Activated naive CD4-positive, alpha-beta T cell treated with Interleukin-2 at 50 U/mL for 16 hours (primary cell): ENCODE data around the gene RCOR1.
A peak's percentile ranks its signal among the peaks of the same experiment; 100 is the strongest.
"Not testable (repeated sequence)": the region's sequence is repeated elsewhere in the genome, so short reads cannot be mapped to it uniquely, and the experiment has no call there.

Experiments used
- DNase-seq: peaks from one replicate; pipeline ENCODE4 v3.0.0-alpha.2; 2020

Gene RCOR1

DNA sequence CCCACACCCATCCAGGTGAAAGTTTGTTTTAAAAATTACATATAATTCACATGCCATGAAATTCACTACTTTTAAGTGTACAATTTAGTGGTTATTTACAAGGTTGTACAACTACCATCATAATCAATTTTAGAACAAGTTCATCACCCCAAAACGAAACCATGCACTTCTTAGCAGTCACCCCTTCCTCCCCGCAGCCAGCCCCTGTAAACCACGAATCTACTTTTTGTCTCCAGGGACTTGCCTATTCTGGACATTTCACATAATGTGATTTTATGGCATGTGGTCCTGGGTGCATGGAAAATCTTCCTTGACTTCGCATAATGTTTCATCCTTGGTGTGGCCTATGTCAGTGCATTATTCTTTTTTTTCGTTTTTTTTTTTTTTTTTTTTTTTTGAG, 165.6 kb downstream of the RCOR1 start:
- DNase-seq = no peak

DNA sequence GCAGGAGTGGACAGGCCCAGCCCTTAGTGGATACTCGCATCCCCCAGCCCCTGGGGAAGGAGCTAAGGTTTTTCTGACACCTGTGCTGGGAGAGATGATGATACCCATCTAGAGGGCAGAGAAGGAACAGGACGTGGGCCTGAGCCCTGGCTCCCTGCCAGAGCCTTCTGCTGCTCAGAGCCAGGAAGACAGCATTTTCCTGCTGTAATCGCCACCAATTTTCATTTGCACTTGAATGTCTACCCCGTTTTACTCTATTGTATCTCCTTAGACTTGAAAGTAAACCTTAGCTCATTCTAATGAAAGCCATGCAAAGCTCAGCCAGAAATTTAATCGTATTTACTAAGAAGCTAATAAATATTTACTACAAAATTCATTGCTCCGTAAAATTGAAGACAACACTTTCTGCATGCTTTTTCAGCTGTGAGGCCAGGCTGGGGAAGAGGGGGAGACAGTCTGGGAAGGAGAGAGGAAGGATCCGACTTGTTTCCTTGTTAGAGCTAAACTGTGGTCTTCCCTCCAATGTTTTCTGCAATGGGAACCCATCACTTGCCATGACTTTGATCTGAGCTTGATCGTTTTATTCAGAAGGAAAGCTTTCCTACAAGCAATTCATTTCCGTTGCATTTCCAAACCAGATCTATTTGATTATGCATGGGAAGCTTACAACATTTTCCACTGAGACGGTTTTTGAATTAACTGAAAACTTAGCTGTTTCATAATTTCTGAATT, 167.2 kb downstream of the RCOR1 start:
- no peak for DNase-seq

DNA sequence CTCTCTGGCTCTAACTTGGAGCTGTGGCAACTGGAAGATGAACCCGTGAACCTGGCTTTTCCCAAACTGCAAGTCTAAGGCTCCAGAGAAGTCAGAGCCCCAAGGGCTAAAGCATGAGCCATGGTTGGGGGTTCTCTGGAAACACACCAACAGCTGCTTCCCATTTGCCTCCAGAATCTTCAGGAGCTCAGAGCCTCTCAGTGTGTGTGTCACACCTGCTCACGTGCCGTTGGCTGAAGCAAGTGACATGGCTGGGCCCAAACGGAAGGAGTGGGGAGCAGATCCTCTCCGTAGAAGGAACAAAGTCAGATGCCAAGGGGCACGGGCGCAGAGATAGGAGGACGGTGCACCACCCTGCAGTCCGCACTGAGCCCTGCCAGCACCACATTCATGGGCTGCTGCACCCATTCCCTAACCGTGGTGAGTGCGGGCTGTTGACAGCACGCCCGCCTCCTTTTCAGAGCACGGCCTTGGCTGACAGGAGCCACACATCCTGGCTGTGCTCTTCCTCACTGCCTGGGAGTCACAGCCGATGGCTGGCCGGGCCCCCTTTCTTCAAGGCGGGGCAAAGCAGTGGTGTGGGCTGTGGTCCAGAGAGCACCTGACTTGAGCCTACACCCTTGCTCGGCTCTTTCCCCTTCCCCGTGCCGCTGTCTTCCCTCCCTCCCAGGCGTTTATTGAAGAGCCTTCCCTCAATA, 168.2 kb downstream of the RCOR1 start:
- no peak for DNase-seq

DNA sequence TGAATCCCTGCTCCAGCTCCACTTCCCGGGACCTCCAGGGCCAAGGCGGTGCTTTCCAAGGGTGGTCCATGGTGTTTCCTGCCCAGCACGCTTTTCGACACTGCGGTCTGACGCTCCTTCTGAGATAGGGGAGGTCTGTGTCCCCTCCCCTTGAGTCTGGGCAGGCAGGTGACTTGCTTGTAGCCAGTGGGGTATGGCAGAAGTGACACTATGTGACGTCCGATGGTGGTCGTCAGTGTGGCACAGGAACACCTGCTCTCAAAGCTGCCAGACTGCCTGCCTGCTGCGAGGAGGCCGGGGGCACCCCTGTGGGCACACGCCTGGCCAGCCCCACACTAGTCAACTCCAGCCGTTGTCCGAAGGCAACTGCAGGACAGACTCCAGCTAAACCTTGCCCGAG, 168.8 kb downstream of the RCOR1 start:
- DNase-seq = no peak

DNA sequence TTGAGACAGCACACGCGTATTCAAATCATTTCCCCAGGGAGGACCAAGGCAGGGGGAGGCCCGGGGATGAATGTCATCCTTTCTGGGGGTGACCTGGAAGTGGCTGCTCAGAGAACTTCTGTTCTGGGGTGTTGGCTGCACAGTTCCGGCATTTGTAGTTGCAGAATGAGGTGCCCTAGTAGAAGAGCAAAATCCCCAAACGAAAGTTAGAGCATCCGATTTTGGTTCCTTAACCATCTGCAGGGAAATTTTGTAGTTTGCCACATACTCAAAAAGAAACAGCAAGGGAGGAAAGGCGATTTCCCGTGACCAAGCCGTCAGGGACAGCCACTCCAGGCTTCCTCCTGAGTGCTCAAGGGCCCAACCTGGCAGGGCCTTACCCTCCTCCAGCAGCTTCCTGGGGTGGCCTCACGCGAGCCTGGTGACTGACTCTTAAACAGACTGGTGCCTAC, 171.8 kb downstream of the RCOR1 start:
- DNase-seq = no peak

DNA sequence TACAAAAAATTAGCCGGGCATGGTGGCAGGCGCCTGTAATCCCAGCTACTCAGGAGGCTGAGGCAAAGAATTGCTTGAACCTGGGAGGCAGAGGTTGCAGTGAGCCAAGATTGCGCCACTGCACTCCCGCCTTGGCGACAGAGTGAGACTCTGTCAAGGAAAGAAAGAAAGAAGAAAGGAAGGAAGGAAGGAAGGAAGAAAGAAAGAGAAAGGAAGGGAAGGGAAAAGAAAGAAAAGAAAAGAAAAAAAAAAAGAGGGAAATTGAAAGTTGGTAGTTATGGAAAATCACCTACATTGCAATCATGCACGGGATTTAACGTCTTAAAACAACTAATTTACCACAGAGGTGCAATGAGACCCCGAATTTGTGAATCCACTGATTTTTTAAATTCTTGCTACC, 173.3 kb downstream of the RCOR1 start:
- DNase-seq = not testable (repeated sequence)

DNA sequence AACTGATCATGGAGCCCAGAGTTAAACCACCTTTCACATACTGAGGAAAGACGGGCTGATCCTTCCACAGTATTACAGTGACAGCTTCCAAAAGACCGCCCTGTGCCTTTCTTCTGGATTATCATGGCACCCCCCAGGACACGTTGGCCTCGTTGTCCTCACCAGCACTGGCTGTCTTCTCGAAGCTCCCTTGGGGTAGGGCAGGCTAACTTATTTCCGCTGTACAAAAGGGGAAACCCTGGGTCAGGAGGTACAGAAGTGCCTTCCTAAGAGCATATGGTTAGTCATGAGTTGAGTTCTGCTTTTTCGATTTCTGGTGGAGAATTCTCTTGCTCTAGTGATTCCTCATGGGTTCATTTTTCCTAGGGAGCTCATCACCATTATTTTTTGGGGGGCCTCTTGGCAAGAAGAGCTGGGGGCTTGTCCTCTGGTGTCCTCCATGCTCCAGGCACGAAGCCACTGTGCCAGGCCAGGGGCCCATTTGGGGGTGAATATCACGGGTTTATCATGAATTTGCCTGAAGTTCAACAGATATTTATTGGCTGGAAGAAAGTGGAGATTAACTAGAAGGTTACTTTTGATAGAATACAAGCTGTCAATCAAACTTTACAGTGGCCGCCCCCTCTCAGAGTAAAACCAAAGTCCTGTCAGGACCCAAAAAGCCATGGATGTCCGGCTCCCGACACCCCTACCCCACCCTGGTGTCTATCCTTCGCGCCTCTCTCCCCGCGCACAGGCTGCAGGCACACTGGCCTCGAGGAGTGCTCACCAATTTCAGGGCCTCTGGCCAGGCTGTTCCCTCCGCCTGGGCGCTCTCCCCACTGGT, 176.0 kb downstream of the RCOR1 start:
- DNase-seq = no peak

DNA sequence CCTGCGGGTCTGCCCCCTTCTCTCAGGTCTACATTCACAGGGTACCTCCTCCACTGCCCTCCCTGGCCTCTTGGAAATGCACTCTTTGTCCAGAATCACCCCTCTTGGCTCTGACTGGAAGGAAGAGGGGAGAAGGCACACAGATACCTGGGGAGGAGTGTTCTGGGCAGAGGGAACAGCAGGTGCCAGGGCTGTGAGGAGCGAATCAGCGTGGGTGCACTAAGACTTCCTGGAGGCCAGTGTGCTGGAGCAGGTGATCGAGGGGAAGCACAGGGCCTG, 176.5 kb downstream of the RCOR1 start:
- DNase-seq = no peak

DNA sequence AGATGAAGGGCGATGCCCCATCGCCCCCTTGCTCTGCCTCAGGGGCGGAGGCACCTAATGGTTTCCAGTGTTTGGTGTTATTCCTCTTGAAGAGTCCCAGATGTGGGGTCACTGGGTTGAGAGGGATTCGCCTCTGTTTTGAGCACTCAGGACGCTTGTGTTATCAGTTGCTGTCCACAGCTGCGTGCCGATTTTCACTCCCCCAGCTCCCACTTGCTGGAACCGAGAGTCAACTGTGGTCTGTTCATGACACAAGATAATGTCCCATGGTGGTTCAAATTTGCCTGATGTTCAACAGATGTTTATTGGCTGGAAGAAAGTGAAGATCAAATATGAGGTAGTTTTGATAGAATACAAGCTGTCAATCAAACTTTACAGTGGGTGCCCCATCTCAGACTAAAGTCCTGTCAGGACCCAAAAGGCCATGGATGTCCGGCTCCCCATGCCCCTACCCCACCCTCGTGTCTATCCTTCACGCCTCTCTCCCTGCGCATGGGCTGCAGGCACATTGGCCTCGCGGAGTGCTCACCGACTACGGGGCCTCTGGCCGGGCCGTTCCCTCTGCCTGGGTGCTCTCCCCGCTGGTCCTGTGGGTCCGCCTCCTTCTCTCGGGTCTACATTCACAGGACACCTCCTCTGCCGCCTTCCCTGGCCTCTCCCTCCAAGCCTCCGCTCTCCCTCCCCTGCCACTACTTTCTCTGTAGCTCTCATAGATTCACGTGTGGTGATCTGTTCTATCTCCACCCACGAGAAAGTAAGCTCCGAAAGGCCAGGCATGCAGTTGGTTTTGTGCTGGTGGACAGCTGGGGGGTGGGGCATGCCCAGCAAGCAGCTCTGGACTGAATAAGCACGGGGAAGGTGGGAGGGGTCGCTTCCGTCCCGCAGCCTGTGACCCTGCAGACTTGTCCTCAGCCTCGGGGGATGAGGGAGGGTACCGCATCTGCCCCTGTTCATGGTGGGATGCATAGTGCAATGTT, 178.0 kb downstream of the RCOR1 start:
- no peak for DNase-seq

DNA sequence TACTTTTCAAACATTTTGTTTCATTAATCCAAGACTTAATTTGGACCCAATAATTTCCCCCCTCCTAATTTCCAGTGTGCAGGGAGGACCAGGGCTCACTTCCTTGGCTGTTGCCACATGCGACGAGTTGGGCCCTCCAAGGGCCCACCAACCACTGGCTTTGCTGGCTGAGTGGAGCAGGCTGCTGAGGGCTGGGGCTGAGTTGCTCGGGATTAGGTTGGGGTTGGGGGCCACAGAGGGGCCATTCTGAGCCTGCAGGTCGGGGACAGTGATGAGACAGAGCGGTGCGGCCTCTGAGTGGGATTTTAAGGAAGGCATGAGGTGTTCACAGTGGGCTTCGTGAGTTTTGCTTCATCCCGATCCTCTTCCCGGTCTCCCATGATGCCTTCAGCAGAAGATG, 178.7 kb downstream of the RCOR1 start:
- no peak for DNase-seq

DNA sequence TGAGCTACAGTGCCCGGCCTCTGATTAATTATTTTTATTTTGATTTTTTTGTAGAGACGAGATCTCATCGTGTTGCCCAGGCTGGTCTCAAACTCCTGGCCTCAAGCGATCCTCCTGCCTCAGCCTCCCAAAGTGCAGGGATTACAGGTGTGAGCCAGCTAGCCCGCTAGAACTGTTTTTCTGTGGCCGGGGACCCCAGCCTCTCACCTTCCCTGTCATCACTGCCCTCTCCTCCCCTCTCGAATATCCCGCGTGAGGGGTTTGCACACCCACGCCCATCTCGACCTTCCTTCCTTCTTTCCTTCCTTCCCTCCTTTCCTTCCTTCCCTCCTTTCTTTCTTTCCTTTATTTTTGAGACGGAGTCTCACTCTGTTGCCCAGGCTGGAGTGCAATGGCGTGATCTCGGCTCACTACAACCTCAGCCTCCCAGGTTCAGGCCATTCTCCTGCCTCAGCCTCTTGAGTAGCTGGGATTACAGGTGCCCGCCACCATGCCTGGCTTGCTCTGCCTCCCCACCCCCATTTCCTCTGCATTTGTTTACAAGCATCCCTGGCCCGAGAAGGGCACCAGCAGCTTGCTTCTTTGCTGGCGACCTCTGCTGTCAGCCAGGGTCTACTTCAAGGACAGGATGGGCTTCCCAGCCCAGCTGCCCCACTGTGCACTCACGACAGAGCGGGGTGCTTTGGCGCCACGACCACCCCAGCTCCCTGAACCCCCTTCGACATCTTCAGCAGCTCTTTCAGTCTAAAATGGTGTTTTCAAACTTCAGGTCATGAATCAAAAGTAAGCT, 180.5 kb downstream of the RCOR1 start:
- DNase-seq = no peak

DNA sequence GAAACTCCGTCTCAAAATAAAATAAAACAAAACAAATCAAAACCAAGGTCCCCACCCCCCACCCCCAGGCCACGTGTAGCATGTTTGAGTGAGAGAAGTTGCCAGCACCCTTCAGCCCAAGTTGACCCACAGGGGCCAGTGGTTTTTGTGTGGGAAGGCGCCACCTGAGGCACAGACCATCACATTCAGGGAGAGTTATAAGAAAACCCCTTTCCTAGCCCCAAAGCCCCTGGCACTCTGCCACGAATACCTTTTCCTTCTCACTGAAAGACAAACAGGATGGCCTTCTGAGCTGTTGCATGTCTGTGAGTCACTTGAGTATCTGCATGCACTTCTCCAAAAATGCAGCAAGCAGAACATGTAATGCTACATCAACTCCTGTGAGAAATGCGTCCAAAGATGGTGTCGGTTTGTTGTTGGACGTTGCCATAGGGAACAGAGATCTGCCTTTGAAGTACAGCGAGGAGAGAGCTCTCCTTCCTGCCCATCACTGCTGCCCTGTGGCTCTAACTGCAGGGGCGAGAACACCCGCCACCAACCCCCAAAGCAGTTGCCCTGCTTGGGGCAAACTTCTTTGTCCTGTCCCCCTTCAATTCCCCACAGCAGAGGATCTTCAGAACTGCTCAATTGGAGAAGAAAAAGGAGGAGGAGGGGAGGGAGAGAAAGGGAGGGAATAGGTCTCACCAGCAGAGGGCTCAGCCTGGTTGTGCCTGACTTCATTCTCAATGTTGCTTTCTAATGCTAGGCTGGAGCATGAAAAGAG, 182.1 kb downstream of the RCOR1 start:
- DNase-seq = peak; percentile 58

DNA sequence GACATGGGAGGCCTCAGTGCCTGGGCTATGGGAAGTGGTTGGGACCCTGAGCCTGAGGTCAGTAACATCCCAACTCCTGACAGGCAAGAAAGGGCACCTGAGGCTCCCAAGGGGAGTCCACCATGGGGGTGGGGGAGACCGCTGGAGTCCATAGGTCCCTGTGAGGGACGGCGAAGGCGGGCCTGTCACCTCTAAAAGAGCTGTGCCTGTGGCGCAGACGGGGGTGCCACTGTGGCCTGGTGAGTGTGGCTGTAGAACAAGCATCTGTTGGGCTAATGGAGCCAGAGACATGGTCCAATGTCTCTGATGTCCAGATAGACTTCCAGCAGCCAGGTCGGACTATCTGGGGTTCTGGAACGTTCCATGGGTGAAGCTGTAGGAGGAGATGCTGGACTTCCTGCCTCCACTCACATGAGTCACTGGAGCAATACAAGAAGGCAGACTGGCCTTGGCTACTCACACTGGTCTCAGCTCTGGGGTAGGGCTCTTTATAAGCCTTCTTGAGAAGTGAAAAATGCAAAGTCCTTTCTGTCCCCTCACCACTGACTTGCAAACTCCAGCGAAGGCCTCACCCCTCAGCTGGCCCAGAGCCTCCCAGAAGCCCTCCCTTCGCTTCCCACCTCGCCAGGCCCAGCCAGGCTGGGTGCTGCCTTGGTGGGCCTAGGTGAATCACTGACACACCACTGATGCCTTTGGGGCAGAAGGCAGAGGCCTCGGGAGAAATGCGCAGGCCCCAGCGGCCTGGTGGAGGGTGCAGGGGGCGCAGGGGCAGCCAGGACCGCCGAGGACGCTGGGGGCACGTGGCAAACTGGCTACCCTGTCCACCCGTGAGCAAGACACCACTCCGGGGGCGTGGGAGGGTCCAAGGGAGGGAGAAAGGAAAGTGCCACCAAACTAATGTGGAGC, 183.7 kb downstream of the RCOR1 start:
- no peak for DNase-seq

DNA sequence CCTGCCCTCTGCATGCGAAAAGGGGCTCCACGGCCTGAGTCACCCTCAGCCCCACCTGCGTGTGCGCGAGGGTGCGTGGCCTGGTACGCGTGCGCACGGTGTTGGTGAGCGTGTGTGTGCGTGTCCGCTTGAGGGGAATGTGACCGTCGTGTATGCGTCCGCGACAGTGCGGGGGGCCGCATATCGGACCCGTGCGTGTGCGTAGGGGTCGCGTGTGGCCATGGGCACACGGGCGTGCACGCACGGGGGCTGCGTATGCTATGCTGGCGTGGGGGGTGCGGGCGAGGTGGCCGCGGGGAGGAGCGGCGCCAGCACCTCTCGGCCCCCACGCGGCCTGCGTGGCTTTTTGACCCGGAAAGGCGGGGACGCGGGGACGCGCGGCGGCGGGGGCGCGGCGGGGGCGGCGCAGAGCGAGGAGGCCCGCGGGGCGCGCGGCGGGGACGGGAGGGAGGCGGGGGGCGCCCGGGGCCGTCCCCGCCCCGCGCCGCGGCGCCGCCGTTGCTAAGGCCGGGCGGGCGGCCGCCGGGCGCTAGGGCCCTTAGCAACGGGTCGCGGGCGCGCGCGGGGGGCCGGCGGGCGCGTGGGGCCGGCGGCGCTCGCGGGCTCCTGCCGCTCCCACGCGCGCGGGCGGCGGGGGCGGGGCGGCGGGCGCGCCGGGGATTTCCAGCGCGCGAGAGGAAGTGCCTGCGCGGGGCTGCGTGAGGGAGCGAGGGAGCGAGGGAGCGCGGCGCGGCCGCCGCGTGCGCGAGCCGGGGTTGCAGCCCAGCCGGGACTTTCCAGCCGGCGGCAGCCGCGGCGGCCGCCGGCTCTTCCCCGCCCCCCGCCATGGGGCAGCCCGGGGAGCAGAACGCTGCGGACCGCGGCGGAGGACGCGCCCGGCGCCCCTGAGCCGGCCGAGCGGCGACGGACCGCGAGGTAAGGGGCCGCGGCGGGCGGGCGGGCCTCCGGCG, 184.6 kb downstream of the RCOR1 start, which contains the start of gene TRAF3:
TSS of gene TRAF3 (plus strand) at position 689 of the 950 bp plus-strand sequence. CDS start 92,753 bp downstream, outside the sequence.
- DNase-seq = peak; percentile 86

DNA sequence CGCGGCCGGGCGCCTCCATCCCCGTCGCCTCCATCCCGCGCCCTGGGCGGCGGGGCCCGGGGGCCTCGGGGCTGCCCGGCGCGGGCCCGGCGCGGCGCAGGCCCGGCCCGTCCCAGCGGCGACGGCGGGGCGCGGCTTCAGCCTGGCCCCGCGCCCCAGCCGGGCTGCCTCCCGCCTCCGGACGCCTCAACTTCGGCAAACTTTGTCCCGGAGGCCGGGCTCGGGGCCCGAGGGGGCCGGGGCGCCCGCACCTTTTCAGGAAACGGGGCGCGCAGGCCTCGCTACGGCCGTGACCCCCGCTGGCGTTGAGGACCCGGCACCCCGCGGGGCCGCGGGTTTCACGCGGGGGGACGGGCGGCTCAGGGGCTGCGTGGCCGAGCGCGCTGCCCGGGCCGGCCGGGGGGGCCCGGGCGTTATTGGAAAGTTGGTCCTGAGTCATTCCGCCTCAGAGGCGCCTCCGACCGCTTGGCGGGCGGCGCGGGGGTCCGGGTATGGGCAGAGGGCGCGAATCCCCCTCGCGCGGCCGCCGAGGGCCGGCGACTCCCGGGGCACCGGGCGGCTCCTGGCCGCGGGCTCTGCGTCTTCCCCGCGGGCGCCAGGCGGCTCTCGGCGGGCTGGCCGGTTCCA, 185.4 kb downstream of the RCOR1 start:
- peak; percentile 25 for DNase-seq

DNA sequence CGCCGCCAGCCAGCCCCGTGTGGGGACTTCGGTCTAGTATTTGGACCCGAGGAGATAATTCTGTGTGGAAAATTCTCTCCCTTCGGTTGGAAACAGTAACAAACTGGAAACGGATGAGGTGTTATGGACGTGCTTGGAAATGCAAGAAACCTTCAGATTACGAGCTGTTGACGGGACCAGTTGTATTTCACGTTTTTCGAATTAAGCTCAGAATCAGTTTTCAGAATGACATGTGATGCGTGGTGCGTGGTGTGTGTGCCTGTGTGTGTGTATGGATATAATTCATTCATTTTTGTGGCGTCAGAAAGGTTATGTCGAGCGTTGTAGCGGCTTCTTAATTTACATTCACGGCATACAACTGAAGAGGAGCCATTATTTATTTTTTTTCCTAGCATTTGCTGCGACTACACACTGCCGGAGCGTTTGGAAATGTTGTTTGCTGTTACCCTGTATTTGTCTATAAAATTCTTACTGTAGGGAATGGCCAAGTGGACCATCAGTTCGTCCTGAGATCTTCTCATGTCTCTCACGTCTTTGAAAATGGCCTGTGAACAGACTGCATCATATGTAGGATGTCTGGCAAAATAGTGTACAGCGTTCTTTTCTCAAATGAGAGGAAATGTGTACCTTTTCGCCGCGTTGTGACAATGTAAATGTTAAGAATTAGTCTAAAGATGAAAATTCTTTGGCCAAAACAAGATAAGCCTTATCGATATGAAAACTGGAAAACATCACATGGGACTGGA, 186.1 kb downstream of the RCOR1 start:
- peak; percentile 48 for DNase-seq

DNA sequence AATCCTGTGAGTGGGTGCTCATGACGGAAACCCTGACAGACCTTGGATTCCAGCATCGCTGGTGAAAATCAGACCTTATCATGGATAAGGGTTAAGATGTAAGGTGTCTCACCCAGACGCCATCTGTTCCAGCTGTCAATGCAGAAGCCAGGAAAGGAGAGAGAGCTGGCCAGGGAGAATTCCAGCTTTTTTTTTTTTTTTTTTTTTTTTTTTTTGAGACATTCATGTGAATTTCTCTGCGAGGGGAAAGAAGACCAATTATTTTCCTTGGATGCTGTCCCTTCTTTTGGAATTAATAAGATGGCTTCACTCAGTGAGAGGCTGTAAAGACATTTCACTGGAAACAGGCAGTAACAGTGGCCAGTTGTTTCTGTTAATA, 186.6 kb downstream of the RCOR1 start:
- DNase-seq = no peak
